ENCODE measurements around the gene GRAMD1A. TPM values are rescaled to one million over a fixed set of nuclear protein-coding genes. Genes with fewer than 3 reads are reported as not detected.

Gene GRAMD1A
- total RNA-seq, 3 donors from 2014 or later, result 30.6 to 56.0 (median 38.6) TPM

DNA sequence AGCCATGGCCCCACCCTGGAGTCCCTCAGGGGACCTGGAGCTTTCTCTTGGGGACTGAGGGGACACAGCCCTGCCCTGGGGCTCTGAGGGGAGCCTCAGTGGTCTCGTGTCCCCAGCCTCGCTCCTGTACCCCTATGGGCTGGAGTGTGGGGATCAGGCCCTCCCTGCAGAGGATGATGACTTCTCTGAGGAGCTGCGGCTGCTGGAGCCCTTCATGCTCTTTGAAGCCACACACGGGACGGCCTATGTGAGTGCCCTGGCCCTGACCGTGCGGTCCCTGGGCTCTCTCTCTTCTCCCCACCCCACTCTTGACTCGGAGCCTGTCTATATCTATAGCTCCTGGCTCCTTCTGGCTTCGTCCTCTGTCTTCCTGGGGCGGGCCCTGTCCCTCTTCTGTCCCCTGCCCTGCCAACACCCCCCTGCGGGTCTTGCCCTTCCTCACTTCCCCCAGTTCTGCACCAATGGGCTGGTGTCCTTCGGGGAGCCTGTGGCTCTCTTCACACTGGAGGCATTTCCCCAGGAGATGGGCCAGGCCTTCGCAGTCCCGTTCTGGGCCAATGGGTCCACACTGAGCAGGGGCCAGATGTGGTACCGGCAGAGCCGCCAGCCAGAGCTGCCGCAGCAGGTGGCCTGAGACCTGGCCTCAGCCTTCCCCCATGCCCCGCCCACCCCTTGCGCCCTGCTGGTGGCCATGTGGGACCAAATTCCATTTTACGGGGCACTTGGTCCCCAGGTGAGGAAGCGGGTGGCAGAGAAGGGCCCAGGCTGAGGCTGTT lies 74.5 kb downstream of the GRAMD1A start:
- no peak overlapping the region for H3K4me3 ChIP-seq
- no peaks in the 10 kb centered on the region for H3K36me3 ChIP-seq
- no peak for TF ChIP-seq POLR2AphosphoS5 (IDR thresholded peaks at IDR 0.05)
- no peak for TF ChIP-seq POLR2A (IDR thresholded peaks at IDR 0.05)
- TF ChIP-seq, protein P1, sequence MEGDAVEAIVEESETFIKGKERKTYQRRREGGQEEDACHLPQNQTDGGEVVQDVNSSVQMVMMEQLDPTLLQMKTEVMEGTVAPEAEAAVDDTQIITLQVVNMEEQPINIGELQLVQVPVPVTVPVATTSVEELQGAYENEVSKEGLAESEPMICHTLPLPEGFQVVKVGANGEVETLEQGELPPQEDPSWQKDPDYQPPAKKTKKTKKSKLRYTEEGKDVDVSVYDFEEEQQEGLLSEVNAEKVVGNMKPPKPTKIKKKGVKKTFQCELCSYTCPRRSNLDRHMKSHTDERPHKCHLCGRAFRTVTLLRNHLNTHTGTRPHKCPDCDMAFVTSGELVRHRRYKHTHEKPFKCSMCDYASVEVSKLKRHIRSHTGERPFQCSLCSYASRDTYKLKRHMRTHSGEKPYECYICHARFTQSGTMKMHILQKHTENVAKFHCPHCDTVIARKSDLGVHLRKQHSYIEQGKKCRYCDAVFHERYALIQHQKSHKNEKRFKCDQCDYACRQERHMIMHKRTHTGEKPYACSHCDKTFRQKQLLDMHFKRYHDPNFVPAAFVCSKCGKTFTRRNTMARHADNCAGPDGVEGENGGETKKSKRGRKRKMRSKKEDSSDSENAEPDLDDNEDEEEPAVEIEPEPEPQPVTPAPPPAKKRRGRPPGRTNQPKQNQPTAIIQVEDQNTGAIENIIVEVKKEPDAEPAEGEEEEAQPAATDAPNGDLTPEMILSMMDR (IDR thresholded peaks at IDR 0.05), result no peak
- no peaks in the 10 kb centered on the region for H3K4me1 ChIP-seq
- no peak for DNase-seq (ENCODE audit: low spot score in 2 of 2)
- intact Hi-C loops (cut with DNase I; ENCODE audit: low total_unique reads), result no loop called here
- H3K27ac ChIP-seq, result no peak overlapping the region
- no peaks in the 10 kb centered on the region for H3K27me3 ChIP-seq
- H3K9me3 ChIP-seq, result peaks cover 0 to 3% of the 10 kb centered on the region in 2 donors

GRCh38 chr19:35075202-35076025 lies 75.3 kb downstream of the GRAMD1A start:
- TF ChIP-seq POLR2A (IDR thresholded peaks at IDR 0.05), result no peak
- no peak for TF ChIP-seq POLR2AphosphoS5 (IDR thresholded peaks at IDR 0.05)
- TF ChIP-seq, protein P1 (IDR thresholded peaks at IDR 0.05), result no peak
- Histone ChIP-seq H3K27ac (no peak overlapping the region), H3K4me1 (no peaks in the 10 kb centered on the region), H3K9me3 (peaks cover 0 to under 1% of the 10 kb centered on the region in 2 donors), H3K4me3 (no peak overlapping the region), H3K27me3 (no peaks in the 10 kb centered on the region), H3K36me3 (no peaks in the 10 kb centered on the region)
- intact Hi-C loops (cut with DNase I; ENCODE audit: low total_unique reads), result no loop called here
- no peak for DNase-seq (ENCODE audit: low spot score in 2 of 2)

- no peaks in the 10 kb centered on the region for H3K4me1 ChIP-seq
- TF ChIP-seq POLR2A (IDR thresholded peaks at IDR 0.05) (no peak), POLR2AphosphoS5 (IDR thresholded peaks at IDR 0.05) (no peak)
- TF ChIP-seq, protein P1 (IDR thresholded peaks at IDR 0.05), result no peak
- H3K27me3 ChIP-seq, result no peaks in the 10 kb centered on the region
- no peak for DNase-seq (ENCODE audit: low spot score in 2 of 2)
- H3K9me3 ChIP-seq, result no peaks in the 10 kb centered on the region
- no peak overlapping the region for H3K4me3 ChIP-seq
- intact Hi-C loops (cut with DNase I; ENCODE audit: low total_unique reads), result no loop called here
- H3K36me3 ChIP-seq, result no peaks in the 10 kb centered on the region
- H3K27ac ChIP-seq, result no peak overlapping the region
Observed at GRCh38 chr19:35076026-35076370, 75.9 kb downstream of the GRAMD1A start.

Other genes starting within 250 kb of the GRAMD1A start
- 10 to 100 TPM in 1 of 3 donors, 1 to 10 TPM in 2; 5.6 to 12.7 (median 8.2) TPM for gene ZNF599, start 227.1 kb upstream of the GRAMD1A start, total RNA-seq
- 1 to 10 TPM; 1.6 to 3.8 (median 2.0) TPM for gene ZNF30, start 73.4 kb upstream of the GRAMD1A start, total RNA-seq
- gene ZNF792, start 36.1 kb upstream of the GRAMD1A start, total RNA-seq, result 10 to 100 TPM in 2 of 3 donors, 1 to 10 TPM in 1; 6.4 to 11.6 (median 11.1) TPM
- gene SCN1B, start 30.1 kb downstream of the GRAMD1A start, total RNA-seq, result 10 to 100 TPM in 1 of 3 donors, 1 to 10 TPM in 2; 5.1 to 14.6 (median 8.5) TPM
- gene HPN, start 41.4 kb downstream of the GRAMD1A start, total RNA-seq, result 10 to 100 TPM in 1 of 3 donors, 1 to 10 TPM in 2; 1.8 to 18.0 (median 8.5) TPM
- 100 to 1,000 TPM in 2 of 3 donors, not detected in 1; 135 to 318 TPM for gene FXYD3, start 115.5 kb downstream of the GRAMD1A start, total RNA-seq
- gene LGI4, start 134.7 kb downstream of the GRAMD1A start, total RNA-seq, result 10 to 100 TPM in 1 of 3 donors, 1 to 10 TPM in 2; 4.3 to 37.8 (median 5.3) TPM
- 10 to 100 TPM; 15.5 to 75.5 (median 34.7) TPM for gene FXYD1, start 138.5 kb downstream of the GRAMD1A start, total RNA-seq
- gene FXYD7, start 142.9 kb downstream of the GRAMD1A start, total RNA-seq, result not detected
- gene FXYD5, start 154.4 kb downstream of the GRAMD1A start, total RNA-seq, result 10 to 100 TPM; 52.4 to 56.7 (median 56.2) TPM
- gene FAM187B, start 228.4 kb downstream of the GRAMD1A start, total RNA-seq, result under 1 TPM in 1 of 3 donors, not detected in 2; 0.44 TPM
- gene LSR, start 248.7 kb downstream of the GRAMD1A start, total RNA-seq, result 10 to 100 TPM in 2 of 3 donors, 1 to 10 TPM in 1; 3.7 to 37.5 (median 35.1) TPM

All from breast epithelium (tissue), 4 donors.